ENCODE results near the gene SPRY4.
A peak's percentile ranks its signal among the peaks of the same experiment; 100 is the strongest.

SPRY4 gene

DNA sequence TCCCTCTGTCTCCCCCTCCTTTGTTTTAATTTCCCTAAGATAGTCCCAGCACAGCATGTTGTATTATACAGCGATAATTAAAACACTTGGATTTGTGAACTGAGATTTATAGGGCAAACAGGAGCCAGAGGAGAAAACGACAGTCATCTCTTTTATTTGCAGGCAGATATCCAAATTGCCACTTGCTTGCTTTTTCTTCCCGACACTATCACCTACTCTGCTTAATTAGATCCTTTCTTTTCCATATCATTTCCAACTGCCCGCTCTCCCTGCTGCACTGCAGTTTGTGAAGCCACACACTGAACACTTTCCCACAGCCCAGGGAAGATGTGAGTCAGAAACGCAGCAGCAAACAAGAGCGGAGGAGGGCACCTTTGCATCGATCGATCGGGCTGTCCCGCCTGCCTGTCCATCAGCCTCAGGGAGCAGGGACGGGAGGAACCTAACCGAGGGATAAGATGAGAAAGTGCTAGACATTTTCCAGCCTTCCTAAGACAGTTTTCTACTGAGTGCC lies 35.8 kb upstream of the SPRY4 start:
- no peak overlapping the region for H3K4me3 ChIP-seq (ENCODE audit: low read depth, low read length)
- no peaks in the 10 kb centered on the region for H3K27me3 ChIP-seq (replicated peaks)
- H3K36me3 ChIP-seq (replicated peaks) = no peaks in the 10 kb centered on the region
- peak; percentile 75 for DNase-seq
- TF ChIP-seq, protein P1, sequence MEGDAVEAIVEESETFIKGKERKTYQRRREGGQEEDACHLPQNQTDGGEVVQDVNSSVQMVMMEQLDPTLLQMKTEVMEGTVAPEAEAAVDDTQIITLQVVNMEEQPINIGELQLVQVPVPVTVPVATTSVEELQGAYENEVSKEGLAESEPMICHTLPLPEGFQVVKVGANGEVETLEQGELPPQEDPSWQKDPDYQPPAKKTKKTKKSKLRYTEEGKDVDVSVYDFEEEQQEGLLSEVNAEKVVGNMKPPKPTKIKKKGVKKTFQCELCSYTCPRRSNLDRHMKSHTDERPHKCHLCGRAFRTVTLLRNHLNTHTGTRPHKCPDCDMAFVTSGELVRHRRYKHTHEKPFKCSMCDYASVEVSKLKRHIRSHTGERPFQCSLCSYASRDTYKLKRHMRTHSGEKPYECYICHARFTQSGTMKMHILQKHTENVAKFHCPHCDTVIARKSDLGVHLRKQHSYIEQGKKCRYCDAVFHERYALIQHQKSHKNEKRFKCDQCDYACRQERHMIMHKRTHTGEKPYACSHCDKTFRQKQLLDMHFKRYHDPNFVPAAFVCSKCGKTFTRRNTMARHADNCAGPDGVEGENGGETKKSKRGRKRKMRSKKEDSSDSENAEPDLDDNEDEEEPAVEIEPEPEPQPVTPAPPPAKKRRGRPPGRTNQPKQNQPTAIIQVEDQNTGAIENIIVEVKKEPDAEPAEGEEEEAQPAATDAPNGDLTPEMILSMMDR (IDR thresholded peaks at IDR 0.05; ENCODE audit: low read depth, low read length, missing control alignments) = peak; percentile 2
- peak overlapping the region; percentile 61 for H3K27ac ChIP-seq
- in situ Hi-C loops (cut with HindIII; ENCODE audit: low pct_ligation_motif_present, low sequenced_read_pairs) = no loop called here

DNA sequence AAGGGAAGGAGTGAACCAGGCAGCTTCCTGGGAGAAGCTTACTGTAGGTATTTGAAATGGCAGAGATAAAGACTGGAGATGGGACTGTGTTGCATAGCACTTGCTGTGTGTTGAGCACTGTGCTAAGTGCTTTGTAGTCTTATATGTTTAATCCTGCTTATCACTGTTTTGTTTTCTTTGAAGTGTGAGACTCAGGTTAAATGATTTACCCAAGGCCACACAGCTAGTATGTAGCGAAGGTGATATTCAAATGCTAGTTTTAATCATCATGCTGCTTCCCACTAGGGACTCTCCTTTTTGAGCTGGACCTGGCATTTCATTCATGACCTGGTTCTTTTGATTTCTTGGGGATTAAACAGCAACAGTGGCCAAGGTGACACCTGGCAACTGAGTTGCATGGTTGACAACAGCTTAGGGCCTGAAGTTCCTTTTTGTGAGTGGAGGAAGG lies 35.3 kb upstream of the SPRY4 start:
- DNase-seq = no peak
- no peak overlapping the region for H3K4me3 ChIP-seq (ENCODE audit: low read depth, low read length)
- H3K27me3 ChIP-seq (replicated peaks) = no peaks in the 10 kb centered on the region
- in situ Hi-C loops (cut with HindIII; ENCODE audit: low pct_ligation_motif_present, low sequenced_read_pairs) = no loop called here
- H3K27ac ChIP-seq = no peak overlapping the region
- no peaks in the 10 kb centered on the region for H3K36me3 ChIP-seq (replicated peaks)
- TF ChIP-seq, protein P1 (IDR thresholded peaks at IDR 0.05; ENCODE audit: low read depth, low read length, missing control alignments) = no peak

DNA sequence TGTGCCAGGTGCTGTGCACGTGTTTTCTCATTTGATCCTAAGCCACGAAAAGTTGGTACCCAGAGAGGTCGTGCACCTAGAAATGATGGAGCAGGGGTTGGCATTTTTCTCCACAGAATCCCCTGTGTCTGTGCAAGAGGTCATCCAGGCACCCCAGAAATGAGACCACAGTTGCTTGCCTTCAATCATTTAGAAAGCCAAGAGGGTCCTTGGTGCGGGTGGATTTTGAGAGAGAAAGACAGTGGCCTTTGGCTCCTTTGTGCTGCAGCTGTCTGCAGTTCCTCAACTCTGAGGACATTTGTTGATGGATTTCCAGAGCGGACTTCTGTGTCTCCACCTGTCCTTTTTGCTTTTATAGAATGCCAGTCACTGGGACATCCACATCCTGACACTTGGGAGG lies 33.8 kb upstream of the SPRY4 start:
- Histone ChIP-seq H3K27me3 (replicated peaks) (no peaks in the 10 kb centered on the region), H3K4me3 (ENCODE audit: low read depth, low read length) (no peak overlapping the region), H3K27ac (no peak overlapping the region), H3K36me3 (replicated peaks) (no peaks in the 10 kb centered on the region)
- in situ Hi-C loops (cut with HindIII; ENCODE audit: low pct_ligation_motif_present, low sequenced_read_pairs) = no loop called here
- DNase-seq = no peak
- TF ChIP-seq, protein P1 (IDR thresholded peaks at IDR 0.05; ENCODE audit: low read depth, low read length, missing control alignments) = no peak

DNA sequence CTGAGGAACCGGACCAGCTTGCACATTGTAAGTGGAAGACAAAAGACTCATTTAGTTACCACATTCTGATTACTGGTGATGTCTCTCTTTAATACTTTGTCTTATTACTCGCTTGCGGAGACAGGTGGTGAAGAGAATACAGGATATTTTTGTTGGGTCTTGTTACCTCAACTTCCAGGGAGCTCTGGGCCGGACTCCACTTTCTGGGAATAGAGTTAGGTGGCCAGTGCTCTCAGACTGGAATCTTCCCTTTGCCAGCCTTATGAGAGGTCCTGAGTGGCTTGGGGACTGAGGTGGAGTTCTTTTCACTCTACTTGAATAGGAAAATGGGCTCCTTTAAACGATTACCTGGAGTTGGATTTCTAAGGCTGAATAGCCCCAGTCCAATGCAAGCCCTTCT lies 33.3 kb upstream of the SPRY4 start:
- H3K4me3 ChIP-seq (ENCODE audit: low read depth, low read length) = no peak overlapping the region
- DNase-seq = no peak
- TF ChIP-seq, protein P1 (IDR thresholded peaks at IDR 0.05; ENCODE audit: low read depth, low read length, missing control alignments) = no peak
- in situ Hi-C loops (cut with HindIII; ENCODE audit: low pct_ligation_motif_present, low sequenced_read_pairs) = no loop called here
- no peaks in the 10 kb centered on the region for H3K36me3 ChIP-seq (replicated peaks)
- H3K27ac ChIP-seq = no peak overlapping the region
- no peaks in the 10 kb centered on the region for H3K27me3 ChIP-seq (replicated peaks)

DNA sequence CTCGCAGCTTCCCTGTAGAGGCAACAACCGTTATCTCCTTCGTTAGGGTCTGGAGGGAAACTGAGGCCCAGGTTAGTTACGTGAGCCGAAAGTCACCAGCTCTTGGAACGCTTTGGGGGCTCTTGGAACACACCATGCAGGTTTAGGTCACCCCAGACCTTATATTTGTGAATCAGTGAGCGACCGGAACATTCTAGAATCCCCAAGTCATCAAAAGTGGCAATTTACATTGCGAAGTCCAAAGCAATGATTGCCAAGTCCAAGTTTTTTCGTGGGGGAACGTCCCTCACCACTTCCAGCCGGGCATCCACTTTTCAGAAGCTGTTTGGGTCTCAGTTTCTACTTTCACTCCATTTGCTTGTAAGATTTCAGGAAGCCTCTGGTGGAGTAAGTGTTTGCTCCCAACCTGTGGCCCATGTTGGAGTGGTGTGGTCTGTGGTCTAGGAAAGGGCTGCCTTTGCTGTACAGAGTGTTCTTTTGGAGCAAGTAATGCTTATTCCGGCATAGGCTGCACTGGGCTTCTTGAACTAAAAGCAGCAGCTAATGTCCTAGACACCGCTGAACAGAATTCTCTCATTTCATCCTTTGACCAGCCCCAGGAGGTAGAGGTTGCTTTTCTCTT lies 32.8 kb upstream of the SPRY4 start:
- peak overlapping the region; percentile 98 for H3K27ac ChIP-seq
- H3K27me3 ChIP-seq (replicated peaks) = no peaks in the 10 kb centered on the region
- peak overlapping the region; percentile 39 for H3K4me3 ChIP-seq (ENCODE audit: low read depth, low read length)
- in situ Hi-C loops (cut with HindIII; ENCODE audit: low pct_ligation_motif_present, low sequenced_read_pairs) = no loop called here
- H3K36me3 ChIP-seq (replicated peaks) = no peaks in the 10 kb centered on the region
- peak; percentile 11 for DNase-seq
- TF ChIP-seq, protein P1 (IDR thresholded peaks at IDR 0.05; ENCODE audit: low read depth, low read length, missing control alignments) = no peak

Measured in brain microvascular endothelial cell (primary cell).